HCT116 (cell line): ENCODE data around the gene GATAD2A.

ENCODE experiments used
- CEBPB ChIP-seq: IDR thresholded peaks from 2 replicates; pipeline ENCODE4 v1.6.1; 2012; ENCODE audit warnings: low read depth
- EZH2 ChIP-seq: fragments of 200-600 bp; sonication (generic); IDR thresholded peaks from 2 replicates; pipeline ENCODE4 v1.6.1; 2017; ENCODE audit warnings: antibody characterized with exemption, mixed run types
- JUND ChIP-seq: IDR thresholded peaks from 2 replicates; pipeline ENCODE4 v1.6.1; 2012
- YY1 ChIP-seq: IDR thresholded peaks from 2 replicates; pipeline ENCODE4 v1.6.1; 2011; ENCODE audit warnings: low read length, low read depth, moderate library complexity, mild to moderate bottlenecking; ENCODE audit not compliant: insufficient replicate concordance; ENCODE audit errors: extremely low read depth
- TF ChIP-seq, protein P1 (sequence below), 3 experiments: fragments of 200-600 bp in 1 of 3; sonication (generic) in 1 of 3; IDR thresholded peaks in 2 of 3; conservative IDR thresholded peaks in 1 of 3; 2 replicates each; pipeline ENCODE4 v1.5.1; 2012 to 2017; ENCODE audit warnings: low read depth in 2 of 3, low read length in 2 of 3, antibody characterized with exemption in 1 of 3, borderline replicate concordance in 1 of 3, control low read depth in 1 of 3, mild to moderate bottlenecking in 1 of 3, mixed read lengths in 1 of 3, mixed run types in 1 of 3, moderate library complexity in 1 of 3; ENCODE audit not compliant: insufficient read depth in 1 of 3
- TF ChIP-seq, protein P2 (sequence below): IDR thresholded peaks from 2 replicates; pipeline ENCODE4 v1.6.1; 2011; ENCODE audit warnings: mild to moderate bottlenecking, low read length, moderate library complexity; ENCODE audit not compliant: insufficient replicate concordance; ENCODE audit errors: extremely low read depth

DNA sequence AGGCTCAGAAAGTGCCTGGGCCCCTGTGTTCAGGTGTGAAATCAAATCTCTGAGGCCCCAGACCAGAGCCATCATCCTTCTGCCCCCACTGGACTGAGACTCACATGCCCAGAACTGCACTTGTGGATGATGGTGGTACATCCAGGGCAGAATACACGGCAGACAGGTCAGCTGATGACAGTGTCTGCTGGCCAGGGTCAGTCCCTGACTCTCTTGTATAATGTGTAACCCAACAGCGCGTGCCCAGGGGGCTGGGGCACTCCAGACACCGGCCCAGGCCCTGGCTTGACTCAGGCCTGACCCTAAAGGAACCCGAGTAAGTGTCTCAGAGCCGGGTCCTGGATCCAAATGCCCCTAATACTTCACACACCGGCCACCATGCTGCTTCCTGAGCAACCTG lies 37.4 kb upstream of the GATAD2A start:
- TF ChIP-seq YY1: no peak
- TF ChIP-seq, protein P1, sequence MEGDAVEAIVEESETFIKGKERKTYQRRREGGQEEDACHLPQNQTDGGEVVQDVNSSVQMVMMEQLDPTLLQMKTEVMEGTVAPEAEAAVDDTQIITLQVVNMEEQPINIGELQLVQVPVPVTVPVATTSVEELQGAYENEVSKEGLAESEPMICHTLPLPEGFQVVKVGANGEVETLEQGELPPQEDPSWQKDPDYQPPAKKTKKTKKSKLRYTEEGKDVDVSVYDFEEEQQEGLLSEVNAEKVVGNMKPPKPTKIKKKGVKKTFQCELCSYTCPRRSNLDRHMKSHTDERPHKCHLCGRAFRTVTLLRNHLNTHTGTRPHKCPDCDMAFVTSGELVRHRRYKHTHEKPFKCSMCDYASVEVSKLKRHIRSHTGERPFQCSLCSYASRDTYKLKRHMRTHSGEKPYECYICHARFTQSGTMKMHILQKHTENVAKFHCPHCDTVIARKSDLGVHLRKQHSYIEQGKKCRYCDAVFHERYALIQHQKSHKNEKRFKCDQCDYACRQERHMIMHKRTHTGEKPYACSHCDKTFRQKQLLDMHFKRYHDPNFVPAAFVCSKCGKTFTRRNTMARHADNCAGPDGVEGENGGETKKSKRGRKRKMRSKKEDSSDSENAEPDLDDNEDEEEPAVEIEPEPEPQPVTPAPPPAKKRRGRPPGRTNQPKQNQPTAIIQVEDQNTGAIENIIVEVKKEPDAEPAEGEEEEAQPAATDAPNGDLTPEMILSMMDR (IDR thresholded peaks at IDR 0.05 in 2 of 3, conservative IDR thresholded peaks at IDR 0.05 in 1 of 3; ENCODE audit: borderline replicate concordance in 1 of 3, insufficient read depth in 1 of 3, low read depth in 2 of 3, low read length in 2 of 3): no peak
- TF ChIP-seq CEBPB: no peak
- TF ChIP-seq EZH2: no peak
- no peak for TF ChIP-seq JUND
- TF ChIP-seq, protein P2, sequence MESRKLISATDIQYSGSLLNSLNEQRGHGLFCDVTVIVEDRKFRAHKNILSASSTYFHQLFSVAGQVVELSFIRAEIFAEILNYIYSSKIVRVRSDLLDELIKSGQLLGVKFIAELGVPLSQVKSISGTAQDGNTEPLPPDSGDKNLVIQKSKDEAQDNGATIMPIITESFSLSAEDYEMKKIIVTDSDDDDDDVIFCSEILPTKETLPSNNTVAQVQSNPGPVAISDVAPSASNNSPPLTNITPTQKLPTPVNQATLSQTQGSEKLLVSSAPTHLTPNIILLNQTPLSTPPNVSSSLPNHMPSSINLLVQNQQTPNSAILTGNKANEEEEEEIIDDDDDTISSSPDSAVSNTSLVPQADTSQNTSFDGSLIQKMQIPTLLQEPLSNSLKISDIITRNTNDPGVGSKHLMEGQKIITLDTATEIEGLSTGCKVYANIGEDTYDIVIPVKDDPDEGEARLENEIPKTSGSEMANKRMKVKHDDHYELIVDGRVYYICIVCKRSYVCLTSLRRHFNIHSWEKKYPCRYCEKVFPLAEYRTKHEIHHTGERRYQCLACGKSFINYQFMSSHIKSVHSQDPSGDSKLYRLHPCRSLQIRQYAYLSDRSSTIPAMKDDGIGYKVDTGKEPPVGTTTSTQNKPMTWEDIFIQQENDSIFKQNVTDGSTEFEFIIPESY: no peak
